Measurements from ENCODE around the gene P2RY4. TPM values are rescaled to one million over a fixed set of nuclear protein-coding genes. Genes with fewer than 3 reads are reported as not detected.

P2RY4 gene
- total and polyA plus RNA-seq, 2 of the 13 experiments (the other 11 are each of a cell fraction or from before 2014, with no cell fraction given): 0.07 to 0.49 TPM

GRCh38 chrX:70289793-70290770, 30.1 kb upstream of the P2RY4 start, which contains the start of the genes KIF4A and PDZD11 (continued):
- TF ChIP-seq KMT2B (CRISPR knock-in tag; IDR thresholded peaks at IDR 0.05) (0 out of 2 replicates have a peak, but pooled peaks have one; percentile 60), HES4 (CRISPR knock-in tag; IDR thresholded peaks at IDR 0.05; ENCODE audit: borderline replicate concordance) (no peak), PTBP1 (IDR thresholded peaks at IDR 0.05; ENCODE audit: low read depth, low read length, poor library complexity, severe bottlenecking) (no peak), KDM5A (IDR thresholded peaks at IDR 0.05; ENCODE audit: borderline replicate concordance, low read length) (peak; percentile 38; the same call in 1 of the 2 replicates), ZNF883 (CRISPR knock-in tag; IDR thresholded peaks at IDR 0.05; ENCODE audit: not compliant biosample characterization) (no peak), CBFB (CRISPR knock-in tag; IDR thresholded peaks at IDR 0.05) (no peak), HNF1B (CRISPR knock-in tag; IDR thresholded peaks at IDR 0.05) (no peak), MAZ (IDR thresholded peaks at IDR 0.05; ENCODE audit: borderline replicate concordance, low read depth, low read length) (no peak), MAZ (CRISPR knock-in tag; IDR thresholded peaks at IDR 0.05; ENCODE audit: low read depth) (peak; percentile 29; the same call in 1 of the 2 replicates), SRSF4 (IDR thresholded peaks at IDR 0.05; ENCODE audit: low read depth, low read length, poor library complexity, severe bottlenecking) (no peak), PPARG (CRISPR knock-in tag; conservative IDR thresholded peaks at IDR 0.05) (no peak), TEF (CRISPR knock-in tag; IDR thresholded peaks at IDR 0.05) (no peak), TAF1 (CRISPR knock-in tag; IDR thresholded peaks at IDR 0.05) (peak; percentile 64; the same call in 1 of the 2 replicates), SNAPC2 (CRISPR knock-in tag; IDR thresholded peaks at IDR 0.05) (0 out of 2 replicates have a peak, but pooled peaks have one; percentile 13), MED1 (CRISPR knock-in tag; IDR thresholded peaks at IDR 0.05) (no peak), ZMAT3 (CRISPR knock-in tag; conservative IDR thresholded peaks at IDR 0.05) (no peak), ZNF281 (CRISPR knock-in tag; IDR thresholded peaks at IDR 0.05; ENCODE audit: borderline replicate concordance) (no peak), XBP1 (CRISPR knock-in tag; IDR thresholded peaks at IDR 0.05) (no peak), ZNF275 (CRISPR knock-in tag; IDR thresholded peaks at IDR 0.05; ENCODE audit: borderline replicate concordance) (no peak)

Data from HepG2 (cell line).